Measurements from ENCODE around the gene CACNA1S. TPM values are rescaled to one million over a fixed set of nuclear protein-coding genes. Genes with fewer than 3 reads are reported as not detected.

The CACNA1S gene
- total RNA-seq, 6 experiments from 2014 or later = not detected

DNA sequence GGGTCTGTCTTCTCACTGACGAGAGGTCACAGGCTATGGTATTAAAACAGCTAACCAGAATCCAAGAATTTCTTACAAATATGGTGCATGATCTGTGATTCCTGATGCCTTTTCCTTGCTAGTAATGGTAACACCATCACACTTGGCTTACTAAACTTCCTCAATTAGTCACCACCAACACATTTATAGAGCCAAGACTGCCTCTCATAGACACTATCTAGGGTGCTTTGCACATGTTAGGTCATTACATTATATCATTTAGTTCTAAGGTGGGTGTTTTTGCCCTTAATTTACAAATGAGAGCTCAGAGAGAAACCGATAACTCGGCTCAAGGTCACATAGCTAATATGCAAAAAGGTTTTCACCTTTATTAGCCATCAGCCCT is 97.4 kb downstream of the CACNA1S start:
- Mint-ChIP-seq H3K27me3 (ENCODE audit: insufficient read depth) (peaks cover 57% of the 10 kb centered on the region), H3K9me3 (no peaks in the 10 kb centered on the region), H3K4me3 (no peak overlapping the region), H3K27ac (no peak overlapping the region), H3K4me1 (ENCODE audit: low read depth) (peaks cover 7% of the 10 kb centered on the region), H3K36me3 (ENCODE audit: low read depth) (no peaks in the 10 kb centered on the region)
- DNase-seq = no peak
- TF ChIP-seq, protein P1, sequence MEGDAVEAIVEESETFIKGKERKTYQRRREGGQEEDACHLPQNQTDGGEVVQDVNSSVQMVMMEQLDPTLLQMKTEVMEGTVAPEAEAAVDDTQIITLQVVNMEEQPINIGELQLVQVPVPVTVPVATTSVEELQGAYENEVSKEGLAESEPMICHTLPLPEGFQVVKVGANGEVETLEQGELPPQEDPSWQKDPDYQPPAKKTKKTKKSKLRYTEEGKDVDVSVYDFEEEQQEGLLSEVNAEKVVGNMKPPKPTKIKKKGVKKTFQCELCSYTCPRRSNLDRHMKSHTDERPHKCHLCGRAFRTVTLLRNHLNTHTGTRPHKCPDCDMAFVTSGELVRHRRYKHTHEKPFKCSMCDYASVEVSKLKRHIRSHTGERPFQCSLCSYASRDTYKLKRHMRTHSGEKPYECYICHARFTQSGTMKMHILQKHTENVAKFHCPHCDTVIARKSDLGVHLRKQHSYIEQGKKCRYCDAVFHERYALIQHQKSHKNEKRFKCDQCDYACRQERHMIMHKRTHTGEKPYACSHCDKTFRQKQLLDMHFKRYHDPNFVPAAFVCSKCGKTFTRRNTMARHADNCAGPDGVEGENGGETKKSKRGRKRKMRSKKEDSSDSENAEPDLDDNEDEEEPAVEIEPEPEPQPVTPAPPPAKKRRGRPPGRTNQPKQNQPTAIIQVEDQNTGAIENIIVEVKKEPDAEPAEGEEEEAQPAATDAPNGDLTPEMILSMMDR (IDR thresholded peaks at IDR 0.05) = no peak

DNA sequence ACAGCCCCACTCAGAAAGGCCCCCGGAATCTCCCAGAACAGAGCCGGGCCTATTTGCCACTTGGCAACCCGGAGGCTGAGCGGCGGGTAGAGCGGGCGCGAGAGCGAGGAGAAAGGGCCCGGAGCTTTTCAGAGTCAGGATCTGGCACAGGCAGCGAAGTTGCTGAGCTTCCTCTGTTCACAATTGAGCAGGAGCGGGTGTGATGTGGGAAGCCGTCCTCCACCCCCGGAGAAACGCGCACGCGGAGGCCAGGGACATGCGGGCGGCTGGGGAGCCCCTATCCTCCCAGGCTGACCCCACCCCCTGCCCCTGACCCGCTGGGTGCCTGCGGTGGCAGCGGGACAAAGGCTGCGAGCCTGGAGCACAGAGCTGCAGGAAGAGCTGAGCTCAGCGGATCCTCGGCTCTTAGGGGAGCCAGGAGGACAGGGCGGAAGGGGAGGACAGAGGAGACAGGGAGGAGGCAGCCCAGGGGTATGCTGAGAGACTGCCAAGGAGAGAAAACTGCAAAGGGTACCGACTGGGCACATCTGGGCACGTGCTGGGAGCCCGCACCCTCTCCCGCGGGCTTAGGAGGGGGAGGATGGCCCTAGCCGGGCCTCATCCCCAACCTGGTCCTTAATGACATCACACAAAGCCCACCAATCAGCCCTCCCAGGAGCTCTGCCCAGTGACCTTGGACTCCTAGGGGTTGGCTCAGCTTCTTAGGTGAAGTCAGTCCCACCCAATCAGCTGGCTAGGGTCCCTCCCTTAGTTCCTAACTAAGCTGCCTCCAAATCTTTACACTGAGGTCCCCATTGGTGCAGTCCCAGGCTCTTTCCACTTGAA is 98.0 kb downstream of the CACNA1S start:
- Mint-ChIP-seq H3K9me3 (no peaks in the 10 kb centered on the region), H3K36me3 (ENCODE audit: low read depth) (no peaks in the 10 kb centered on the region), H3K4me1 (ENCODE audit: low read depth) (peaks cover 1% of the 10 kb centered on the region), H3K27ac (no peak overlapping the region), H3K27me3 (ENCODE audit: insufficient read depth) (peaks cover 59% of the 10 kb centered on the region), H3K4me3 (no peak overlapping the region)
- TF ChIP-seq, protein P1 (IDR thresholded peaks at IDR 0.05) = no peak
- DNase-seq = no peak

DNA sequence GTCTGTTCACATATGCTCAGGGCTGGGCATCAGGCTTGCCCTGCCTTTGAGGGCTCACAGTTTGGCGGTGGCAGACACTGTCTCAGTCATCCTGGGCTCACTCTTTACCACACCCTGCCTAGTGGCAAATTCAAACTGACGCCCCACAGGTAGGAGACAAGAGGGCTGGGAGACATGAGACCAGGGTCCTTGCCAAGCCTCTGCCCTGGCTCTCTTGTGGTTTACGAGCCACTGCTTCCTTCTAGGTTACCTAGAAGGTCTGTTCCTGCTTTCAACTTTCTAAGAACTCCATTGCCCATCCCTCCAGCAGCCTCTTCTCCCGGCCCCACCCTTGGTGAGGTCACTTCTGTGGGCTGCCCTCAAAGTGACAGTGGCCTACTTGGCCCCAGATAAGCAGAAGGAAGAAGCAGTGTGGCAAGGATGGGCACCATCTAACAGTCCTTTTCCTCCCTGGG is 99.2 kb downstream of the CACNA1S start:
- Mint-ChIP-seq H3K4me1 (ENCODE audit: low read depth) (no peaks in the 10 kb centered on the region), H3K27me3 (ENCODE audit: insufficient read depth) (peaks cover 63% of the 10 kb centered on the region)

DNA sequence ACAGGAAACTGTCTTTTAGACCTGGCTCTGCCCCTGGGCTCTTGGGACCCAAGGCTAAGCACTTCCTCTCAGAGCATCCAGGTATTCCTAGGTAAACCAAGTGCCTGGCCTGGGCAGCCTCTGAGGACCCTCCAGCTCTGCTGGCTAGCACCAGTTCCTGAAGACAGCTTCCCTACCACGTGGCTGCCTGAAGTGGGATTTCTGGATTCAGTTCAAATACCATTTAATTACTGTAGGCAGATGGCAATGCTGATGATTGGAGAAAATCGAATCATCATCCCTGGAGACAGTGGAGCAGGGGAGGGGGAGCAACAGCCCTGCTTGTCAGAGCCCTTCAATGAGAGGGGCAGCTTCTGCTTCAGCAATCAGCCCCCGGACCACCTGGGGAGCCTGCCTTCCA is 100.6 kb downstream of the CACNA1S start:
- H3K4me3 Mint-ChIP-seq = no peak overlapping the region
- no peaks in the 10 kb centered on the region for H3K9me3 Mint-ChIP-seq
- TF ChIP-seq, protein P1 (IDR thresholded peaks at IDR 0.05) = no peak
- H3K27me3 Mint-ChIP-seq (ENCODE audit: insufficient read depth) = peaks cover 54% of the 10 kb centered on the region
- no peak overlapping the region for H3K27ac Mint-ChIP-seq
- H3K36me3 Mint-ChIP-seq (ENCODE audit: low read depth) = no peaks in the 10 kb centered on the region
- H3K4me1 Mint-ChIP-seq (ENCODE audit: low read depth) = no peaks in the 10 kb centered on the region
- no peak for DNase-seq

More for the DNA sequence above, 99.2 kb downstream of the CACNA1S start:
- H3K4me3 Mint-ChIP-seq = no peak overlapping the region
- H3K9me3 Mint-ChIP-seq = no peaks in the 10 kb centered on the region
- DNase-seq = no peak
- TF ChIP-seq, protein P1 (IDR thresholded peaks at IDR 0.05) = no peak
- H3K27ac Mint-ChIP-seq = no peak overlapping the region
- H3K36me3 Mint-ChIP-seq (ENCODE audit: low read depth) = no peaks in the 10 kb centered on the region

DNA sequence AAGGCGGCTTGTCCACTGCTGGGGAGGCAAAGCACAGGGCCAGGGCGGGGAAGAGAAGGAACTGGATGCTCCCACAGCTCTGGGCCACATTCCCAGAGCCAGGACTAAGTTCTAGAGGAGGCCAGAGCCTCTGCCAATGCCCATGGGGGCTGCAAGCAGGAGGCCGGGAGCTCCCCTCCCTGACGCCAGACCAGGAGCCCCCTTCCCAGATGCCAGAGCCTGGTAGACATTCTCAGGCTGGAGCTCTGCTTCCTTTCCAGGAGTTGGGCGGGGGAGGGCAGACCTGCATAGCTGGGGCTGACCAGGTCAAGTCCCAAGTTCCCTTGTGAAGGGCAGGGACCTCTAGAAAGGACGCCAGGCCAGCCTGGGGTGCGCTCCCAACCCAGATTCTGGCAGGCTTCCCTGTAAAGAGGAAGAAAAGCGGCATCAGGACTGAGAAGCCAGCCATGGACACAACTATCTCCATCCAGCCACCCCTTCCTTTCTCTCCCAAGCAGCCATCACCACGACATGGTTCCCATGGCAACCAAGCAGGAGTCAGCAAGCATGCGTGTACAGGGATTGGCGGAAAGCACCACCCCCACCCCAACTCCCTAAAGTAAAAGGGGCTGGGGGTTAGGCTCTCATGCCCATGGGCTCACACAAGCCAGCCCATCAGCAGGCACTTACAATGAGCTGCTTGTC is 102.1 kb downstream of the CACNA1S start:
- Mint-ChIP-seq H3K36me3 (ENCODE audit: low read depth) (no peaks in the 10 kb centered on the region), H3K9me3 (no peaks in the 10 kb centered on the region), H3K27me3 (ENCODE audit: insufficient read depth) (peaks cover 42% of the 10 kb centered on the region), H3K27ac (no peak overlapping the region), H3K4me1 (ENCODE audit: low read depth) (no peaks in the 10 kb centered on the region), H3K4me3 (no peak overlapping the region)
- TF ChIP-seq, protein P1 (IDR thresholded peaks at IDR 0.05) = no peak
- no peak for DNase-seq
